Measurements from ENCODE around the gene KRT25. TPM values are rescaled to one million over a fixed set of nuclear protein-coding genes. Genes with fewer than 3 reads are reported as not detected.

The KRT25 gene
- total and polyA plus RNA-seq, 2 donors (not counting 3 experiments of a cell fraction or from before 2014, with no cell fraction given): not detected

DNA sequence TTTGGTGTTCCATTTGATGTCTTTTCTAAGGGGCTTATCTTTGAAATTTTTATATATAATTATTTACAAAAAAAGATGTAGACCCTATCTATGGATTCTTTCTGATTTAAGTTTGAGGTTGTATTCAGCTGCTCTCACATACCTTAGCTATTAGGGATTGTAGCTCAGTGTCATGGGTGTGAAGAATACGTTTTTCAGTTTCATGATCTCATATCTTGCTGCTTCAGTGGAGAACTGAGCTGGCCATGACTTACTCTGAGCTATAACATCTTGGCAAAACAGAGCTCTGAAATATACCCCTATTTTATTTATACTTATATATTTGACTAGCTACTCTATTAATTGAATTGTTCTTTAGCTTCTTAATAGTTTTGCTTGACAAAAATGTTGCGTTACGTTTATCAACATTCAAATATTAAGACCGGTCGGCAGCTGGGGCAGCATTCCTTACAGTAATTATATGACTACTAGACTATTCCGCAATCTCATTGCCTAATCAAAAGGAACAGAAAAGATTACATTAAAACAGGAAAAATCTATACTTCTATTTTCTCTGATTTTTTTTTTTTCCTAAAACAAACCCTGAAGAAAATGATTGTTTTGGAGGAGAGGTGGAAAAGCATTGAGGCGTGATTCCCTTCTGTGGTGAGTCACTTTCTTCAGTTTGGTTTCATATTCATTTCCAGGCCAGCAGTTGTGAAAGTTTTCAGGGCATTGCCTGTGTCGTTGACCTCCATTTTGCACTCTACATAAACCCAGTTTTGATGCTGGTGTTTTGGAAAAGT is 27.5 kb downstream of the KRT25 start:
- ChIA-PET POLR2A (no interaction called here), CTCF (interaction anchor here (0.6 to 1.2 kb wide), 4 partner anchors 9 to 130 kb away, joined by 3 to 8 read pairs (median 4); no protein-coding TSS in a partner anchor)
- DNase-seq (ENCODE audit: low read depth, low spot score): no peak
- H3K27me3 ChIP-seq (ENCODE audit: control insufficient read depth in 2 of 2, insufficient read depth in 2 of 2, low read length in 2 of 2): peaks cover 6 to 9% of the 10 kb centered on the region in 2 experiments
- no peaks in the 10 kb centered on the region for H3K9me1 ChIP-seq (replicated peaks; ENCODE audit: control insufficient read depth, extremely low read depth, insufficient read depth, low read length)
- no peak overlapping the region for H2AFZ ChIP-seq (ENCODE audit: low read depth, low read length)
- no peak for TF ChIP-seq FOS (IDR thresholded peaks at IDR 0.05; ENCODE audit: borderline replicate concordance, insufficient read depth, low read length)
- TF ChIP-seq POLR2A (IDR thresholded peaks at IDR 0.05; ENCODE audit: low read depth, low read length): no peak
- no peak for TF ChIP-seq JUN (IDR thresholded peaks at IDR 0.05; ENCODE audit: borderline replicate concordance, insufficient read depth, insufficient read length, low read depth)
- TF ChIP-seq MYC (IDR thresholded peaks at IDR 0.05; ENCODE audit: low read depth, low read length): no peak
- TF ChIP-seq EZH2 (IDR thresholded peaks at IDR 0.05; ENCODE audit: borderline replicate concordance, low read depth, low read length, severe bottlenecking): no peak
- TF ChIP-seq POLR2AphosphoS5 (IDR thresholded peaks at IDR 0.05; ENCODE audit: insufficient read depth, low read depth, low read length): no peak
- TF ChIP-seq, protein P1, sequence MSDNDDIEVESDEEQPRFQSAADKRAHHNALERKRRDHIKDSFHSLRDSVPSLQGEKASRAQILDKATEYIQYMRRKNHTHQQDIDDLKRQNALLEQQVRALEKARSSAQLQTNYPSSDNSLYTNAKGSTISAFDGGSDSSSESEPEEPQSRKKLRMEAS (IDR thresholded peaks at IDR 0.05; ENCODE audit: insufficient read depth, insufficient read length): no peak
- no peak for TF ChIP-seq CTCF (IDR thresholded peaks at IDR 0.05; ENCODE audit: extremely low read depth in 1 of 2, insufficient read depth in 1 of 2, low read depth in 1 of 2, low read length in 2 of 2)
- no peak for TF ChIP-seq GATA2 (IDR thresholded peaks at IDR 0.05; ENCODE audit: insufficient read depth, insufficient read length, low read depth, low read length)
- no peak overlapping the region for H3K27ac ChIP-seq (ENCODE audit: insufficient read depth, low read depth, low read length)
- no peak overlapping the region for H3K4me2 ChIP-seq (ENCODE audit: insufficient read depth, low read length)
- intact Hi-C loops (cut with micrococcal nuclease) (loop anchor here (5.0 kb wide), 1 partner anchor 105 kb away; no protein-coding TSS in a partner anchor), dilution Hi-C loops (cut with MboI; ENCODE audit: extremely low pct_ligation_motif_present, low sequenced_read_pairs) (no loop called here)
- no peak for FAIRE-seq
- no peaks in the 10 kb centered on the region for H3K9me3 ChIP-seq (replicated peaks; ENCODE audit: control insufficient read depth, insufficient read depth, low read length)
- H3K79me2 ChIP-seq (ENCODE audit: control insufficient read depth, insufficient read depth, low read length): no peaks in the 10 kb centered on the region
- H3K36me3 ChIP-seq (ENCODE audit: control insufficient read depth in 2 of 2, extremely low read depth in 1 of 2, insufficient read depth in 2 of 2, low read length in 2 of 2): no peaks in the 10 kb centered on the region
- H4K20me1 ChIP-seq (replicated peaks; ENCODE audit: control insufficient read depth, extremely low read depth, insufficient read depth, low read length): no peaks in the 10 kb centered on the region
- no peak overlapping the region for H3K4me3 ChIP-seq (replicated peaks in 1 of 3; ENCODE audit: insufficient read depth in 1 of 3, low read depth in 1 of 3, low read length in 3 of 3)
- no TSS peak for BruUV-seq (replicated peaks)
- no peak overlapping the region for H3K9ac ChIP-seq (replicated peaks; ENCODE audit: extremely low read depth, insufficient read depth, low read length)
- no peaks in the 10 kb centered on the region for H3K4me1 ChIP-seq (ENCODE audit: control insufficient read depth, extremely low read depth, insufficient read depth, low read length)

Measured in endothelial cell of umbilical vein (primary cell).